Mucosa of stomach (tissue), 1 donor: ENCODE measurements around the gene GTPBP6.
"Not testable (repeated sequence)": the region's sequence is repeated elsewhere in the genome, so short reads cannot be mapped to it uniquely, and the experiment has no call there.

ENCODE experiments used
- H3K27me3 ChIP-seq: one replicate; pipeline ENCODE4 v1.7.0; 2013; ENCODE audit warnings: mild to moderate bottlenecking, low read length; ENCODE audit not compliant: control insufficient read depth, insufficient read depth
- H3K36me3 ChIP-seq: one replicate; pipeline ENCODE4 v1.7.0; 2013; ENCODE audit warnings: low read length; ENCODE audit not compliant: control insufficient read depth, insufficient read depth
- H3K4me1 ChIP-seq: one replicate; pipeline ENCODE4 v1.7.0; 2013; ENCODE audit warnings: mild to moderate bottlenecking, low read length; ENCODE audit not compliant: control insufficient read depth, insufficient read depth
- H3K4me3 ChIP-seq: one replicate; pipeline ENCODE4 v1.7.0; 2013; ENCODE audit warnings: low read length
- H3K9ac ChIP-seq: one replicate; pipeline ENCODE4 v1.7.0; 2013; ENCODE audit warnings: mild to moderate bottlenecking, low read length, moderate library complexity
- H3K9me3 ChIP-seq: one replicate; pipeline ENCODE4 v1.7.0; 2013; ENCODE audit warnings: mild to moderate bottlenecking, low read length, moderate library complexity; ENCODE audit not compliant: control insufficient read depth
- donor health status: Pancreatic carcinoma.

Gene GTPBP6

GRCh38 chrX:306614-307251 is 11.9 kb downstream of the GTPBP6 start:
- not testable (repeated sequence) for H3K9me3 ChIP-seq, H3K36me3 ChIP-seq

DNA sequence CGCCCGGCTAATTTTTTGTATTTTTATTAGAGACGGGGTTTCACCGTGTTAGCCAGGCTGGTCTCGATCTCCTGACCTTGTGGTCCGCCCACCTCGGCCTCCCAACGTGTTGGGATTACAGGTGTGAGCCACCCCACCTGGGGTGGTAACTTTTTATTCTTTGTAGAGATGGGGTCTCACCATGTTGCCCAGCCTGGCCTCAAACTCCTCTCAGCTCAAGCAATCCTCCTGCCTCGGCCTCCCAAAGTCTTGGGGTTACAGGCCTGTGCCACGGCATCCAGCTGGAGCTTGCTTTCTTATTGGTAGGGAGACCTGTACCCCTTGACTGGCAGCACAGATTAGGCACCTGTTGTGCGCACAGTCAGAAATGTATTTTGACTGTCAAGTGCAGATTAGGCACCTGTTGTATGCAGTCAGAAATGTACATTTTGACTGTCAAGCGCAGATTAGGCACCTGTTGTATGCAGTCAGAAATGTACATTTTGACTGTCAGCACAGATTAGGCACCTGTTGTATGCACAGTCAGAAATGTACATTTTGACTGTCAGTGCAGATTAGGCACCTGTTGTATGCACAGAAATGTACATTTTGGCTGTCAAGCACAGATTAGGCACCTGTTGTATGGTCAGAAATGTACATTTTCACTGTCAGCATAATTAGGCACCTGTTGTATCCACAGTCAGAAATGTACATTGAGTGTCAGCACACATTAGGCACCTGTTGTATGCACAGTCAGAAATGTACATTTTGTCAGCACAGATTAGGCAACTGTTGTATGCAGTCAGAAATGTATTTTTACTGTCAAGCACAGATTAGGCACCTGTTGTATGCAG is 12.6 kb downstream of the GTPBP6 start:
- H3K4me1 ChIP-seq, H3K9ac ChIP-seq, H3K4me3 ChIP-seq, H3K9me3 ChIP-seq, H3K27me3 ChIP-seq, H3K36me3 ChIP-seq: not testable (repeated sequence)

More at GRCh38 chrX:306614-307251, 11.9 kb downstream of the GTPBP6 start:
- H3K4me1 ChIP-seq, H3K9ac ChIP-seq, H3K4me3 ChIP-seq, H3K27me3 ChIP-seq: not testable (repeated sequence)

GRCh38 chrX:302975-303374 is 15.6 kb downstream of the GTPBP6 start:
- no peaks in the 10 kb centered on the region for H3K9me3 ChIP-seq
- H3K27me3 ChIP-seq: no peaks in the 10 kb centered on the region
- peaks cover 3% of the 10 kb centered on the region for H3K36me3 ChIP-seq
- no peak overlapping the region for H3K4me3 ChIP-seq
- no peak overlapping the region for H3K9ac ChIP-seq
- no peaks in the 10 kb centered on the region for H3K4me1 ChIP-seq

- no peak overlapping the region for H3K4me3 ChIP-seq
- no peaks in the 10 kb centered on the region for H3K4me1 ChIP-seq
- H3K9ac ChIP-seq: no peak overlapping the region
- H3K36me3 ChIP-seq: peaks cover 3% of the 10 kb centered on the region
- no peaks in the 10 kb centered on the region for H3K9me3 ChIP-seq
- no peaks in the 10 kb centered on the region for H3K27me3 ChIP-seq
Measured at GRCh38 chrX:300334-300733, 18.3 kb downstream of the GTPBP6 start.

DNA sequence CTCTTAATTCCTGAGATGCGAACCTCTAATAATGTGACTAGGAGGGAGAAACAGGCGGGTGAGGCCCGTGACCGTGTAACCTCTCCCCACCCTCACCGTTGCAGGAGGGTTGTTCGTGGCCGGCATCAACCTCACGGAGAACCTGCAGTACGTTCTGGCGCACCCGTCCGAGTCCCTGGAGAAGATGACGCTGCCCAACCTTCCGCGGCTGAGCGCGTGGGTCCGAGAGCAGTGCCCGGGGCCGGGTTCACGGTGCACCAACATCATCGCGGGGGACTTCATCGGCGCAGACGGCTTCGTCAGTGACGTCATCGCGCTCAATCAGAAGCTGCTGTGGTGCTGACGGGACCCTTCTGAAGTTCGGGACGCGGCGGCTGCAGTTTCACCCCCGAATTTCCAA is 19.6 kb downstream of the GTPBP6 start:
- peaks cover 3% of the 10 kb centered on the region for H3K36me3 ChIP-seq

GRCh38 chrX:295136-295535 is 23.5 kb downstream of the GTPBP6 start:
- Histone ChIP-seq H3K4me3 (no peak overlapping the region), H3K27me3 (no peaks in the 10 kb centered on the region), H3K9me3 (no peaks in the 10 kb centered on the region), H3K9ac (no peak overlapping the region), H3K36me3 (peaks cover 3% of the 10 kb centered on the region), H3K4me1 (no peaks in the 10 kb centered on the region)

More for the DNA sequence above, 19.6 kb downstream of the GTPBP6 start:
- Histone ChIP-seq H3K9ac (no peak overlapping the region), H3K9me3 (no peaks in the 10 kb centered on the region), H3K4me3 (no peak overlapping the region), H3K4me1 (no peaks in the 10 kb centered on the region), H3K27me3 (no peaks in the 10 kb centered on the region)

GRCh38 chrX:292900-293897 is 25.4 kb downstream of the GTPBP6 start:
- H3K9ac ChIP-seq: no peak overlapping the region
- no peaks in the 10 kb centered on the region for H3K9me3 ChIP-seq
- H3K4me1 ChIP-seq: no peaks in the 10 kb centered on the region
- H3K27me3 ChIP-seq: no peaks in the 10 kb centered on the region
- no peaks in the 10 kb centered on the region for H3K36me3 ChIP-seq
- H3K4me3 ChIP-seq: no peak overlapping the region

DNA sequence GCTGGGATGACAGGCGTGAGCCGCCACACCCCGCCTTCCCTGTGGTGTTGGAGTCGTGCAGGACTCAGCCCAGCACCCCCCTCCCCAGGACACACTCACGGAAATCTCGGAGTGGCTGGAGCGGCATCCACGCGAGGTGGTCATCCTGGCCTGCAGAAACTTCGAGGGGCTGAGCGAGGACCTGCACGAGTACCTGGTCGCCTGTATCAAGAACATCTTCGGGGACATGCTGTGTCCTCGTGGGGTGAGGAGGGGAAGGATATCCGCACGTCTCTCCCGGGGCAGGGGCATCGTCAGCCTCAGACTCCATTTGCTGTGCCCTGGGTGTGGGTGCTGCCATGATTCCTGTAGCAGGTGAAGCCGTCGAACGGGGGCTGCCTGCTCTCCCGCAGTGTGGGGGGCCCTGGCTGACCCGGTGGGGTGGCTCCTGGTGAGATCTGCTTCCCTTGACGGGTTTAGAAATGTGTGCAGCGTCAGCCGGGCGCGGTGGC is 27.1 kb downstream of the GTPBP6 start:
- Histone ChIP-seq H3K4me1 (no peaks in the 10 kb centered on the region), H3K4me3 (no peak overlapping the region), H3K36me3 (no peaks in the 10 kb centered on the region), H3K27me3 (no peaks in the 10 kb centered on the region), H3K9me3 (no peaks in the 10 kb centered on the region), H3K9ac (no peak overlapping the region)

- no peaks in the 10 kb centered on the region for H3K27me3 ChIP-seq
- no peaks in the 10 kb centered on the region for H3K4me1 ChIP-seq
- H3K4me3 ChIP-seq: no peak overlapping the region
- H3K9me3 ChIP-seq: no peaks in the 10 kb centered on the region
- H3K9ac ChIP-seq: no peak overlapping the region
- no peaks in the 10 kb centered on the region for H3K36me3 ChIP-seq
Measured at GRCh38 chrX:290476-291166, 28.0 kb downstream of the GTPBP6 start.

DNA sequence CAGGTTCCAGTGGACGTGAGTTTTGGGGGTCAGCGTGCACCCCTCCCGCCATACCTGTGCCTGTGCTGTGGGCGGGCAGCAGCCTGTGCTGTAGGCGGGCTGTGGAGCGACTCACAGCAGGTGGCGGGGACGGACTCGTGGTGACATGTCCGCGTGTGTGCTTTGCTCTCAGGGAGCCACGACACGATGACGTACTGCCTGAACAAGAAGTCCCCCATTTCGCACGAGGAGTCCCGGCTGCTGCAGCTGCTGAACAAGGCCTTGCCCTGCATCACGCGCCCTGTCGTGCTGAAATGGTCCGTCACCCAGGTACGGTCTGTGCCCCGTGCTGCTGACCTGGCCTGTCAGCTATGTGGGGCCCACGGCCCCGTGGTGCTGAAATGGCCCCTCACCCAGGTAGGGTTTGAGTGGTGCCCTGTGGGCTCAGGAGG is 30.0 kb downstream of the GTPBP6 start:
- no peak overlapping the region for H3K4me3 ChIP-seq
- H3K4me1 ChIP-seq: no peaks in the 10 kb centered on the region
- no peaks in the 10 kb centered on the region for H3K9me3 ChIP-seq
- no peaks in the 10 kb centered on the region for H3K36me3 ChIP-seq
- H3K27me3 ChIP-seq: no peaks in the 10 kb centered on the region
- H3K9ac ChIP-seq: no peak overlapping the region

DNA sequence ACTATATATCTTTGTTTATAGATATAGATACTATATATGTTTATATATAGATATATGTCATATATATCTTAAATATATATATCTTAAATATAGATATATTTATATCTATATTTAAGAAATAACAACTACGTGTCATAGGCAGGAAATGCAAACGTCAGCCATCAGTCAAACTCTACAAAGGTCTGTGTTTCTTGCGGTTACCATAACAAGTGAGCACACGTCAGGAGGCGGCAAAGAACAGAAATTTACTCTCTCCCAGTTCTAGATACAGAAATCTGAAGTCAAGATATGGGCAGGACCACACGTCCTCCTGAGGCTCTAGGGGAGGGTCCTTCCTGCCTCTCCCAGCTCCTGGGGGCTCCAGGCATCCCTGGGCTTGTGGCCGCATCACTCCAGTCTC is 30.9 kb downstream of the GTPBP6 start:
- no peak overlapping the region for H3K4me3 ChIP-seq
- H3K36me3 ChIP-seq: no peaks in the 10 kb centered on the region
- H3K9ac ChIP-seq: no peak overlapping the region
- no peaks in the 10 kb centered on the region for H3K27me3 ChIP-seq
- H3K4me1 ChIP-seq: no peaks in the 10 kb centered on the region
- H3K9me3 ChIP-seq: no peaks in the 10 kb centered on the region
